Measurements from ENCODE around the gene ADISSP.

ADISSP gene

GRCh38 chr20:3798373-3798768 is 30.8 kb upstream of the ADISSP start:
- Histone ChIP-seq H3K79me2 (ENCODE audit: insufficient read depth, low read length) (0 out of 2 replicates have a peak, but pooled peaks cover 6% of the 10 kb centered on the region), H3K4me1 (ENCODE audit: insufficient read depth, low read length, severe bottlenecking) (peaks cover 44% of the 10 kb centered on the region), H3K4me2 (ENCODE audit: low read length) (peak overlapping the region; percentile 95), H3K9me3 (ENCODE audit: low read length) (no peaks in the 10 kb centered on the region), H3K36me3 (ENCODE audit: insufficient read depth, low read length) (peaks cover 35% of the 10 kb centered on the region), H3K27me3 (ENCODE audit: insufficient read depth, low read length) (no peaks in the 10 kb centered on the region), H4K20me1 (ENCODE audit: insufficient read depth, low read length) (no peaks in the 10 kb centered on the region), H3K9ac (ENCODE audit: low read length) (peak overlapping the region; percentile 96), H3K27ac (ENCODE audit: low read depth, low read length, poor library complexity, severe bottlenecking) (peak overlapping the region; percentile 95), H3K4me3 (ENCODE audit: low read depth, low read length, poor library complexity, severe bottlenecking) (peak overlapping the region; percentile 86), H3F3A (ENCODE audit: insufficient read depth, low read length) (no peaks in the 10 kb centered on the region), H2AFZ (ENCODE audit: low read length) (no peak overlapping the region), H3K9me2 (ENCODE audit: low read depth, low read length) (no peaks in the 10 kb centered on the region)
- TF ChIP-seq CTCF (IDR thresholded peaks at IDR 0.05; ENCODE audit: low read length) = no peak
- TF ChIP-seq EZH2 (IDR thresholded peaks at IDR 0.05; ENCODE audit: borderline replicate concordance, low read length) = no peak

GRCh38 chr20:3797592-3798372 is 30.2 kb upstream of the ADISSP start:
- Histone ChIP-seq H3K27ac (ENCODE audit: low read depth, low read length, poor library complexity, severe bottlenecking) (peak overlapping the region; percentile 95), H3K9me2 (ENCODE audit: low read depth, low read length) (no peaks in the 10 kb centered on the region), H3K36me3 (ENCODE audit: insufficient read depth, low read length) (peaks cover 29% of the 10 kb centered on the region), H4K20me1 (ENCODE audit: insufficient read depth, low read length) (no peaks in the 10 kb centered on the region), H2AFZ (ENCODE audit: low read length) (no peak overlapping the region), H3K4me1 (ENCODE audit: insufficient read depth, low read length, severe bottlenecking) (peaks cover 44% of the 10 kb centered on the region), H3K79me2 (ENCODE audit: insufficient read depth, low read length) (0 out of 2 replicates have a peak, but pooled peaks cover 6% of the 10 kb centered on the region), H3K9me3 (ENCODE audit: low read length) (no peaks in the 10 kb centered on the region), H3K9ac (ENCODE audit: low read length) (peak overlapping the region; percentile 96), H3K4me2 (ENCODE audit: low read length) (peak overlapping the region; percentile 95), H3F3A (ENCODE audit: insufficient read depth, low read length) (no peaks in the 10 kb centered on the region), H3K27me3 (ENCODE audit: insufficient read depth, low read length) (no peaks in the 10 kb centered on the region), H3K4me3 (ENCODE audit: low read depth, low read length, poor library complexity, severe bottlenecking) (peak overlapping the region; percentile 86)
- no peak for TF ChIP-seq CTCF (IDR thresholded peaks at IDR 0.05; ENCODE audit: low read length)
- TF ChIP-seq EZH2 (IDR thresholded peaks at IDR 0.05; ENCODE audit: borderline replicate concordance, low read length) = no peak

- peaks cover 44% of the 10 kb centered on the region for H3K4me1 ChIP-seq (ENCODE audit: insufficient read depth, low read length, severe bottlenecking)
- H3K4me3 ChIP-seq (ENCODE audit: low read depth, low read length, poor library complexity, severe bottlenecking) = peak overlapping the region; percentile 86
- no peaks in the 10 kb centered on the region for H3K9me2 ChIP-seq (ENCODE audit: low read depth, low read length)
- H2AFZ ChIP-seq (ENCODE audit: low read length) = no peak overlapping the region
- no peaks in the 10 kb centered on the region for H4K20me1 ChIP-seq (ENCODE audit: insufficient read depth, low read length)
- H3K27me3 ChIP-seq (ENCODE audit: insufficient read depth, low read length) = no peaks in the 10 kb centered on the region
- 0 out of 2 replicates have a peak, but pooled peaks cover 6% of the 10 kb centered on the region for H3K79me2 ChIP-seq (ENCODE audit: insufficient read depth, low read length)
- H3K9me3 ChIP-seq (ENCODE audit: low read length) = no peaks in the 10 kb centered on the region
- H3F3A ChIP-seq (ENCODE audit: insufficient read depth, low read length) = no peaks in the 10 kb centered on the region
- TF ChIP-seq CTCF (IDR thresholded peaks at IDR 0.05; ENCODE audit: low read length) = no peak
- no peak for TF ChIP-seq EZH2 (IDR thresholded peaks at IDR 0.05; ENCODE audit: borderline replicate concordance, low read length)
- peak overlapping the region; percentile 96 for H3K9ac ChIP-seq (ENCODE audit: low read length)
- peaks cover 23% of the 10 kb centered on the region for H3K36me3 ChIP-seq (ENCODE audit: insufficient read depth, low read length)
- peak overlapping the region; percentile 95 for H3K4me2 ChIP-seq (ENCODE audit: low read length)
- H3K27ac ChIP-seq (ENCODE audit: low read depth, low read length, poor library complexity, severe bottlenecking) = peak overlapping the region; percentile 95
These were observed 29.6 kb upstream of the ADISSP start for GRCh38 chr20:3797226-3797545.

All from OCI-LY1 (cell line).